Measurements from ENCODE around the gene KIRREL3.

KIRREL3 gene

DNA sequence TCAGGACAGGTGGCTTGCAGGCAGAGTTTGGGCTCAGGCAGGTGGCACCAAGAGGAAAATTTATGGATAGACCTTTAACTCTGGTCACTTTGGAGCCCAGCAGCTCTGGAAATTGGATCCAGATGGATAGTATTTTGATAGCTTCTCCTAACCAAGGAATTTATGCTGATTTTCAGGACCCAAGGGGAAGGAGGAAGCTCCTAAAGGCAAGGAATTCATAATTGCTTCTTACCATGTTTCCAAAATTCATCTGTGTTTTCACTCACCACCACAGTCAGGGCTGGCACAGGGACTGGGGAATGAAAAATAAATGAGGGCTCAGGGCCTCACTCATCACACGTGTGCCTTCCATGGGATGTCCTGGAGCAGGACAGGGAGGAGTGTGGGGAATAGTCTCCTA is 327.3 kb downstream of the KIRREL3 start:
- DNase-seq (ENCODE audit: low read depth) = no peak
- no peak overlapping the region for H3K4me3 ChIP-seq (ENCODE audit: low read depth, low read length)
- TF ChIP-seq, protein P1, sequence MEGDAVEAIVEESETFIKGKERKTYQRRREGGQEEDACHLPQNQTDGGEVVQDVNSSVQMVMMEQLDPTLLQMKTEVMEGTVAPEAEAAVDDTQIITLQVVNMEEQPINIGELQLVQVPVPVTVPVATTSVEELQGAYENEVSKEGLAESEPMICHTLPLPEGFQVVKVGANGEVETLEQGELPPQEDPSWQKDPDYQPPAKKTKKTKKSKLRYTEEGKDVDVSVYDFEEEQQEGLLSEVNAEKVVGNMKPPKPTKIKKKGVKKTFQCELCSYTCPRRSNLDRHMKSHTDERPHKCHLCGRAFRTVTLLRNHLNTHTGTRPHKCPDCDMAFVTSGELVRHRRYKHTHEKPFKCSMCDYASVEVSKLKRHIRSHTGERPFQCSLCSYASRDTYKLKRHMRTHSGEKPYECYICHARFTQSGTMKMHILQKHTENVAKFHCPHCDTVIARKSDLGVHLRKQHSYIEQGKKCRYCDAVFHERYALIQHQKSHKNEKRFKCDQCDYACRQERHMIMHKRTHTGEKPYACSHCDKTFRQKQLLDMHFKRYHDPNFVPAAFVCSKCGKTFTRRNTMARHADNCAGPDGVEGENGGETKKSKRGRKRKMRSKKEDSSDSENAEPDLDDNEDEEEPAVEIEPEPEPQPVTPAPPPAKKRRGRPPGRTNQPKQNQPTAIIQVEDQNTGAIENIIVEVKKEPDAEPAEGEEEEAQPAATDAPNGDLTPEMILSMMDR (IDR thresholded peaks at IDR 0.05; ENCODE audit: low read depth, low read length, missing control alignments) = no peak

DNA sequence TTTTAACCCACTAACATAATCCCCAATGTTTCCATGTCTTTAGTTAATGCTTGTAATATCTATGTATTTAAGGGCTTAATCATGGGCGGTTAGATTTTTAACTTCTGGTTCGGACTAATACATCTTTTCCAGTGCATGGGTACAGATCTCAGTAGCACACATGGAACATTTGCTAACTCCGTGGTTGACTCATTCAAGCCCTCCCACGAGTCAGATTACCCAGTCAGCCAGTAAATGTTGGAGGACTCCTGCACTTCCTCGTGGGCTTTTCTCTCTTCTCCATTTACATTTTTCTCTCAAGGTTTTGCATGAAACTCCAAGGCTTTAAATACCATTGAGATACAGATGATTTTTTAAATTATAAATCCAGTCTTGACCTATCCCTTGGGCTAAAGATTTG is 331.2 kb downstream of the KIRREL3 start:
- DNase-seq (ENCODE audit: low read depth) = no peak
- TF ChIP-seq, protein P1 (IDR thresholded peaks at IDR 0.05; ENCODE audit: low read depth, low read length, missing control alignments) = no peak

DNA sequence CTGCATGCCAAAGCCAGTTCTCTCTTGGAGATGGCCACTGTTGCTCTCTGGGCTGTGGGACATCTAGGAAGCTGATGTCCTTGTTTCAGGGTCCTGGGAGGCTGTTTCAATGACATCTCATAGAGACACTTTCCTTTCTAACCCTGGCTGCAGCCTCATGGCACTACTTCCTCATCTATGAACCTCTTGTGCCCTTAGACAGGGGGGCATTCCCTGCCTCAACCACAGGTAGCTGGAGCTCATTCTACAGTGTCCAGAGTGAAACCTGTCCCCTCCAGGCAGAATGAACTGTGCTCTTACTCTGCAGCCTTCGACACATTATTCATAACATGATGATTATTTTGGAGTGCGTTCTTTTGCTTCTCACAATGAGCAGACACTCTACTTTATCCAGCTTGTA is 335.9 kb downstream of the KIRREL3 start:
- H3K4me3 ChIP-seq (ENCODE audit: low read depth, low read length) = no peak overlapping the region
- TF ChIP-seq, protein P1 (IDR thresholded peaks at IDR 0.05; ENCODE audit: low read depth, low read length, missing control alignments) = no peak
- DNase-seq (ENCODE audit: low read depth) = no peak

More for the DNA sequence above, 331.2 kb downstream of the KIRREL3 start:
- H3K4me3 ChIP-seq (ENCODE audit: low read depth, low read length) = no peak overlapping the region

DNA sequence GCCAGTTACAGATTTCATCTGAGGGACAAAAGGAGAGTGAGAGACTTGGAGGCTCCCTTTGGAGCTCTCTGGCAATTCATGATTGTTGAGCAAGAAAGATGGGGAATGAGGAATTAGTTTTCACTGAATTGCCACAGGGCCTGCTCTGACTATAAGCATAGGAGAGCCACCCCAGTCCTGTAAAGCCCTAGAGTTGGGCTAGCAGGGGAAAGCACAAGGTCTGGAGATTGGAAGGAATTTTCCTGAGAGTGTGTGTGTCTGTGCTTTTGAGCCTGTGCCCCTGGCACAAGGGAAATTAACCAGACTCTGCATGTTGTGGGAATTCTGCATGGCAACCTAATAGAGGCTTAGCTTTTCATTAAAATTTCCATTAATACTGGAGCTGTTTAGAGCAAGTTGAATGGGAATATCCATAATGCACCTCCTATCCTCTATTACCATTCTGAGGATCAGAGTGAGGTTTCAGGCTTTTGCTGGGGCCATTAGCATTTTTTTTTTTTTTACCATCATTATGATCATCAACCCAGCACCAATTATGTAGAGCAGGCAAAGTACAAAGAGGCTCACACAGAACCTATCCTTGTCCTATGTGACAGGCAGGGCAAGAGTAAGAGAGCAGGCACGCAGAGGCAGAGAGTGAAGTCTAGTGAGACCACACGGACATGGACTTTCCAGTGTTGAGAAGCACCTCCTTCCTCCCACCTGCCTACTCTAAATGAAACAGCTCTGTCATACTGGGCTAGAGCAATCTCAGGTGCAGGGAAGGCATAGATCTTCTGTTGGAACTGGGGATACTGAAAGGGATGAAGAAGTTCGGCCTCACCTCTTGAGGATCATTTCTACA is 336.6 kb downstream of the KIRREL3 start:
- H3K4me3 ChIP-seq (ENCODE audit: low read depth, low read length) = no peak overlapping the region
- DNase-seq (ENCODE audit: low read depth) = no peak
- TF ChIP-seq, protein P1 (IDR thresholded peaks at IDR 0.05; ENCODE audit: low read depth, low read length, missing control alignments) = no peak

DNA sequence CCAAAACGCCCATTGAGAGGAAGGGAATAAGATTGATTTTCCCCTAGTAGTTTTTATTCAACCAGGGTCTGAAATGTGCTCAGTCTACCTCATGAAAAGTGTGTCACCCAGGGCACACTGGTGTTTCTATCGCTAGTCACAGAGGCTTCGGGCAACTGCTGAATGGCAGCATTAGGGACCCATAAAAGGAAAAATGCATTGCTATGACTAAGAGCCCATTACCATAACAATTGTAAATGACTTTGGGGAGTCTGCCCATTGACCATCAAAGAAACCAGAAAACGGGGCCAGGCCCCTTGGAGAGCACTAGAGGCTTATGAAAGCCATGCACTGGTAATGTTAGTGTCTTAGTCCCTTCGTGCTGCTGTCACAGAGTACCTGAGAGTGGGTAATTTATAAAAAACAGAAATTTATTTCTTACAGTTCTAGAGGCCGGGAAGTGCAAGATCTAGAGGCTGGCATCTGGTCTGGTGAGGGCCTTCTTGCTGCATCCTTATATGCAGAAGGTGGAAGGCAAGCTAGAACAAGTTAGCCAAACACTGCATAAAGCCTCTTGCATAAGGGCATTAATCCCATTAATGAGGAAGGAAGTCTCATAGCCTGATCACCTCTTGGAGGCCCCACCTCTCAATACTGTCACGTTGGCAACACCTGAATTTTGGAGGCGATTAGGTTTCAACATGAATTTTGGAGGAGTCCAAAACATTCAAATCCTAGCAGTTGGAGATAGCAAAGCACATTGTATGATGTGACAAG is 338.4 kb downstream of the KIRREL3 start:
- no peak overlapping the region for H3K4me3 ChIP-seq (ENCODE audit: low read depth, low read length)
- TF ChIP-seq, protein P1 (IDR thresholded peaks at IDR 0.05; ENCODE audit: low read depth, low read length, missing control alignments) = no peak
- no peak for DNase-seq (ENCODE audit: low read depth)

DNA sequence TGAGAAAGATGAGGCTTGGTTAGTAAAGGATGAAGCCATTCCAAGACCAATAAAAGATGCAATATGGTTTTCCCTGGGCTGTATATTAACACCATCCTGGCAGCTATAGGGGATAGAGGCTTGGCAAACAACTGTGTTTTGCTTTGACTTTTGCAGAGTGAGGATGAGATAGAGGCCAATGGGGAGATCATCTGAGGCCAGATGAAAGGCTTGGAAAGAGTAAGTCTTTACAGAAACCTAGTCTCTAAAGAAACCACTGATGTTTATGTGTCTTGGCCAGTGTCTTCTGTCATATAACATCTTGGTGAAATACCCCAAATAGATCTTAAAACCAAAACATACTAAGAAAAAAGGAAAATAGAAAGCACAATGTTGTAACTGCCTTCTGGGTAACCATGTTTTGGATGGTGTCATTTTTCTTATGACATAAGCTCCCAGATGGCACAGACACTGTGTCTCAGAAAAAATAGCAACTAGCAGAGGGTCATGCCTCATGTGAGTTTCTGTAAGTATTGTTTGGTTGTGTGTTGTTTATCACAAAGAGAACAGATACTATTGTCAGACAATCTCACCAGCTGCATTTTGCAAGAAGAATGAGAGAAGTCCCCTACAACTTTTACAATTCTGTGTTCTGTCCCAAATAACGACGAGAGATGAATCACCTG is 339.7 kb downstream of the KIRREL3 start:
- H3K4me3 ChIP-seq (ENCODE audit: low read depth, low read length) = no peak overlapping the region
- no peak for DNase-seq (ENCODE audit: low read depth)
- TF ChIP-seq, protein P1 (IDR thresholded peaks at IDR 0.05; ENCODE audit: low read depth, low read length, missing control alignments) = no peak
